Measurements from ENCODE around the gene PLCB3. TPM values are rescaled to one million over a fixed set of nuclear protein-coding genes. Genes with fewer than 3 reads are reported as not detected.

The PLCB3 gene
- total and polyA plus RNA-seq, 2 of the 13 experiments (the other 11 are each of a cell fraction or from before 2014, with no cell fraction given): 7.5 to 13.8 TPM

GRCh38 chr11:64317325-64317960 is 66.1 kb downstream of the PLCB3 start, which contains the start of gene TRMT112 (continued):
- TF ChIP-seq, protein P1, sequence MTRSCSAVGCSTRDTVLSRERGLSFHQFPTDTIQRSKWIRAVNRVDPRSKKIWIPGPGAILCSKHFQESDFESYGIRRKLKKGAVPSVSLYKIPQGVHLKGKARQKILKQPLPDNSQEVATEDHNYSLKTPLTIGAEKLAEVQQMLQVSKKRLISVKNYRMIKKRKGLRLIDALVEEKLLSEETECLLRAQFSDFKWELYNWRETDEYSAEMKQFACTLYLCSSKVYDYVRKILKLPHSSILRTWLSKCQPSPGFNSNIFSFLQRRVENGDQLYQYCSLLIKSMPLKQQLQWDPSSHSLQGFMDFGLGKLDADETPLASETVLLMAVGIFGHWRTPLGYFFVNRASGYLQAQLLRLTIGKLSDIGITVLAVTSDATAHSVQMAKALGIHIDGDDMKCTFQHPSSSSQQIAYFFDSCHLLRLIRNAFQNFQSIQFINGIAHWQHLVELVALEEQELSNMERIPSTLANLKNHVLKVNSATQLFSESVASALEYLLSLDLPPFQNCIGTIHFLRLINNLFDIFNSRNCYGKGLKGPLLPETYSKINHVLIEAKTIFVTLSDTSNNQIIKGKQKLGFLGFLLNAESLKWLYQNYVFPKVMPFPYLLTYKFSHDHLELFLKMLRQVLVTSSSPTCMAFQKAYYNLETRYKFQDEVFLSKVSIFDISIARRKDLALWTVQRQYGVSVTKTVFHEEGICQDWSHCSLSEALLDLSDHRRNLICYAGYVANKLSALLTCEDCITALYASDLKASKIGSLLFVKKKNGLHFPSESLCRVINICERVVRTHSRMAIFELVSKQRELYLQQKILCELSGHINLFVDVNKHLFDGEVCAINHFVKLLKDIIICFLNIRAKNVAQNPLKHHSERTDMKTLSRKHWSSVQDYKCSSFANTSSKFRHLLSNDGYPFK (CRISPR knock-in tag; IDR thresholded peaks at IDR 0.05; ENCODE audit: borderline replicate concordance): peak; percentile 76; the same call in 1 of the 2 replicates
- TF ChIP-seq MTA3 (CRISPR knock-in tag; IDR thresholded peaks at IDR 0.05): no peak
- TF ChIP-seq GABPA (IDR thresholded peaks at IDR 0.05; ENCODE audit: low read depth, low read length): peak; percentile 98
- peak; percentile 97 for TF ChIP-seq GABPA (CRISPR knock-in tag; IDR thresholded peaks at IDR 0.05; ENCODE audit: low read depth)
- peak; percentile 37; the same call in 1 of the 2 replicates for TF ChIP-seq TFDP1 (CRISPR knock-in tag; IDR thresholded peaks at IDR 0.05; ENCODE audit: borderline replicate concordance)
- TF ChIP-seq ARNT (IDR thresholded peaks at IDR 0.05): no peak
- TF ChIP-seq PBX3 (CRISPR knock-in tag; IDR thresholded peaks at IDR 0.05; ENCODE audit: borderline replicate concordance): no peak
- TF ChIP-seq ZFX (CRISPR knock-in tag; IDR thresholded peaks at IDR 0.05; ENCODE audit: low read depth): no peak; the same call in 1 of the 2 replicates
- peak; percentile 84 for TF ChIP-seq ASH2L (IDR thresholded peaks at IDR 0.05; ENCODE audit: insufficient read length, low read depth, low read length)
- TF ChIP-seq NRL (CRISPR knock-in tag; IDR thresholded peaks at IDR 0.05; ENCODE audit: borderline replicate concordance): no peak
- no peak for TF ChIP-seq ZNF678 (CRISPR knock-in tag; IDR thresholded peaks at IDR 0.05)
- no peak for TF ChIP-seq UBTF (CRISPR knock-in tag; IDR thresholded peaks at IDR 0.05)
- no peak for TF ChIP-seq HNF1A (IDR thresholded peaks at IDR 0.05; ENCODE audit: low read depth)
- 0 out of 2 replicates have a peak, but pooled peaks have one; percentile 25 for TF ChIP-seq HNF1A (CRISPR knock-in tag; IDR thresholded peaks at IDR 0.05; ENCODE audit: borderline replicate concordance)
